CD4-positive, alpha-beta T cell treated with Interleukin-1 beta for 1 hour (primary cell): Measurements from ENCODE around the gene MS4A10.
A peak's percentile ranks its signal among the peaks of the same experiment; 100 is the strongest.

Experiments
- DNase-seq, 2 donors: peaks; one replicate each; pipeline ENCODE4 v3.0.0-alpha.2; 2020 to 2022

The MS4A10 gene

GRCh38 chr11:60830478-60831142, 45.5 kb downstream of the MS4A10 start:
- no peak for DNase-seq

GRCh38 chr11:60831143-60831500, 46.0 kb downstream of the MS4A10 start:
- DNase-seq: peak; percentile 74 to 79

- no peak for DNase-seq
Observed at GRCh38 chr11:60831501-60832079, 46.5 kb downstream of the MS4A10 start.

GRCh38 chr11:60834742-60835533, 49.8 kb downstream of the MS4A10 start:
- DNase-seq: no peak

- no peak for DNase-seq
Observed at GRCh38 chr11:60835534-60835846, 50.4 kb downstream of the MS4A10 start.

- DNase-seq: no peak
Observed at GRCh38 chr11:60836866-60837515, 51.9 kb downstream of the MS4A10 start.

- DNase-seq: no peak
Observed at GRCh38 chr11:60838132-60838531, 53.0 kb downstream of the MS4A10 start.

- DNase-seq: no peak
Observed at GRCh38 chr11:60840470-60841430, 55.6 kb downstream of the MS4A10 start.

GRCh38 chr11:60841797-60842667, 56.9 kb downstream of the MS4A10 start, which contains the start of gene CCDC86:
TSS of gene CCDC86 (plus strand) at chr11:60842113. CDS start at chr11:60842125, 12 bp downstream.
- DNase-seq: peak; percentile 97 to 98

- no peak for DNase-seq
Observed at GRCh38 chr11:60842668-60843600, 57.8 kb downstream of the MS4A10 start.

- no peak for DNase-seq
Observed at GRCh38 chr11:60844045-60844869, 59.1 kb downstream of the MS4A10 start.

GRCh38 chr11:60844870-60845221, 59.7 kb downstream of the MS4A10 start:
- DNase-seq: no peak

GRCh38 chr11:60845338-60845737, 60.2 kb downstream of the MS4A10 start:
- DNase-seq: no peak

- DNase-seq: no peak
Observed at GRCh38 chr11:60847281-60847680, 62.1 kb downstream of the MS4A10 start.

GRCh38 chr11:60847896-60848295, 62.8 kb downstream of the MS4A10 start:
- DNase-seq: no peak

GRCh38 chr11:60848714-60849151, 63.6 kb downstream of the MS4A10 start:
- DNase-seq: no peak

- no peak for DNase-seq
Observed at GRCh38 chr11:60849641-60850520, 64.7 kb downstream of the MS4A10 start.
